SIG-M5 (cell line): ENCODE measurements around the gene GABRP.
"Not testable (repeated sequence)": the region's sequence is repeated elsewhere in the genome, so short reads cannot be mapped to it uniquely, and the experiment has no call there.

Experiments
- DNase-seq: peaks from one replicate; lab custom pipeline; 2025; lab: John Stamatoyannopoulos, UW

GABRP gene

DNA sequence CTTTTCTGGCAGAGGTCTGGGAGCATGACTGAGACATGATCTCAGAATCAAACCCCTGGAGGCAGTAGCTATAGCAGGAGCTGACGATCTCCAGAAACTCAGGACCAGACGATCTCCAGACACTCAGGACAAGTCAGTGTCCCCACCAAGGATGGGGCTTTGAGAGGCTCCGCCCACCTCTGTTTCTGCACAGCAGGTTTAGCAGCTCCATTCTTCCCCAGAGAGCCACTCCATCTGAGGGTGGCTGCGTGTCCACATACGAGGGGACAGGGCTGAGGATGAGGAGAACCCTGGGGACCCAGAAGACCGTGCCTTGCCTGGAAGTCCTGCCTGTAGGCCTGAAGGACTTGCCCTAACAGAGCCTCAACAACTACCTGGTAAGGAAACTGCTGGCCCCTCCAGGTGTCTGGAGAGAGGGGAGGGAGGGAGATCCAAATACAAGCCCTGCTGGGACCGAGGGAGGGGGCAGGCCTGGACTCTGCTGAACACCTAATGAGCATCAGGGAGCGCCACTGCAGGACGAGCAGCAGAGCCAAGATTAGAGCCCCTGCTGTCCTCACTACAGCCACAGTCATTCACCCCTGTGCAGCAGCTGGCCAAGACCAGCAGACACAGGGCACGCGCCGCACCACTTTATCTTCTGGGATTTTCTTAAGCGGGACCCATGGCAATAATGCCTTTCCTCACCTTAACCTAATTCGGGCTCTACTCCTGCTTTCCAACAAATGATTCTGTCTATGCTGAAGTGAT is at the start of gene GABRP:
Gene GABRP (plus strand): TSS at position 228 of the 750 bp plus-strand sequence. CDS start 4,891 bp downstream, outside the sequence.
- no peak for DNase-seq

GRCh38 chr5:170736966-170737365 is 46.6 kb upstream of the GABRP start:
- DNase-seq: no peak

DNA sequence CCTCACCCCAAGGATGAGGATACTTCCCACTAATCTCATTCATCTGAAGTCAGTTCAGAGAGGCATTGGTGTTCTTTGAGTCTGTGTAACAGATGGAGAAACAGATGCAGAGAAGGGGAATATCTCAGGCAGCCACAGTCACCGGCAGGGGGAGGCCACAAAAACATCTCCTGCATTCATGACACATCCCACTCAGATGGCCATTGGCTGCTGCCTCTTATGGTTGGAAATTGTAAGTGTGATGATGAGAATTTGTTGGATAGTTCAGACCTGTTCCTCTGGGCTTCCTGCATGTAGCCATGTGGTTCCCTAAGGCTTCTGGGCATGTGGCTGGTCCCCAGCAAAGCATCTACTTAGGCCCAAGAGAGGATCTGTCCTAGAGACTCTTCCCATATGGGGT is 45.9 kb upstream of the GABRP start:
- DNase-seq: no peak

DNA sequence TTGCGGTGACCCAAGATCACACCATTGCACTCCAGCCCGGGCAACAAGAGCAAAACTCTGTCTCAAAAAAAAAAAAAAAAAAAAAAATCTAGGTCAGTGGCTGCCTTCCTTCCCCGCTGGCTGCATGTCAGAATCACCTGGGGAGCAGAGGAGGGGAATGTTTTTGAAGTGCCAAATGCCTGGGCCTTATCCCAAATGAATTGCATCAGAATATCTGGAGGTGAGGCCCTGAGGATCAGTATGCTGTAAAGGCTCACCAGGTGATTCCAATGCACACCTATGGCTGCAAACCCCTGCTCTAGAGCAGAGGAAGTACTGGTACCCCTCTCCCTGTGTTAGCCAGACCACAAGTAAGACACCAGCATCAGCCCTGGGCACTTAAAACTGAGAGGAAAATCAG is 44.7 kb upstream of the GABRP start:
- DNase-seq: no peak

DNA sequence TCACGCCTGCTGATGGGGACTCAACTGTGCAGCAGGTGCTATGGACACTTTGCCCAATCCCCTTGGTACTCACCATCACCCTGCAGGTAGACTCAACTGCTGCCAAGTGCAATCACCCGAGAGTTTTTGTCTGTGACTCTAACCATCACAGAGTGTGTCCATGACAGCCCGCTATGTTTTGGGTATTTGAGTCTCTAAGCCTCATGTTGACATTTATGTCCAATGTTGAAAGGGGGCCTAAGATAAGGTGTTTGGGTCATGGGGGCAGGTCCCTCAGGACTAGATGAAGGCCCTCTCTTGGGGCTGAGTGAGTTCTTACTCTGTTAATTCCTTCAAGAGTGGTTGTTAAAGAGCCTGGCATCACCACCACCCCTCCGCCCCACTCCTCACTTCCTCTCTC is 44.1 kb upstream of the GABRP start:
- DNase-seq: no peak

DNA sequence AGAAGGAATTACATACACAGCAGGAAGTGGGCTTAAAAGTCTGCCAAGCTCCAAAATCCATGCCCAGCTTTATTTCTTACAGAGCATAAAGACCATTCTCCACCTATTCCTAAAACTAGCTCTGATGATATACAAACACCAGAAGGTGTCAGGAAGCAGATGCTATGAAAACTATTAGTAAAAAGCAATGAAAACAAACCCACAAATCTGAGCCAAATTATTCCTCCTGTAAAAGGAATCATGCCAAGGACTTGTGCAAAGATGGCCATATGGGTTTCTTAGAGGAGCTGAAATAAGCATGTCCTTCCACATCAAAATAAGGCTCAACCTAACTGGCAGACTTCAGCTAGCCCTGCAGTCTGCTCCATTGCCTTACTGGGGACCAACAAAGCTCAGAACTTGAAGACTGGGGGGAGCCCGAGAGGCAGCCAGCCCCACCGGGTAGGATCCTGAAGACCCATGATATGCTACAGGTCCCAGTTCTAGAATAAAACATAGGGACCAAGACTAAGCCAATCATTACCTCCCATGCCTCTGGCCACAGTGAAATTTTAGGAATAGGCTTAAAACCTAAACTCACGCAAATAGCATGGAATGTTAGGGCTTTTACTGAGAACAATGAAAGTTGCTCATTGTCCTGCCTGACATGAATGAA is 42.8 kb upstream of the GABRP start:
- DNase-seq: no peak

GRCh38 chr5:170741801-170742200 is 41.7 kb upstream of the GABRP start:
- DNase-seq: no peak

GRCh38 chr5:170743876-170744212 is 39.7 kb upstream of the GABRP start:
- DNase-seq: no peak

- DNase-seq: no peak
Observed at GRCh38 chr5:170745481-170746071, 37.9 kb upstream of the GABRP start.

DNA sequence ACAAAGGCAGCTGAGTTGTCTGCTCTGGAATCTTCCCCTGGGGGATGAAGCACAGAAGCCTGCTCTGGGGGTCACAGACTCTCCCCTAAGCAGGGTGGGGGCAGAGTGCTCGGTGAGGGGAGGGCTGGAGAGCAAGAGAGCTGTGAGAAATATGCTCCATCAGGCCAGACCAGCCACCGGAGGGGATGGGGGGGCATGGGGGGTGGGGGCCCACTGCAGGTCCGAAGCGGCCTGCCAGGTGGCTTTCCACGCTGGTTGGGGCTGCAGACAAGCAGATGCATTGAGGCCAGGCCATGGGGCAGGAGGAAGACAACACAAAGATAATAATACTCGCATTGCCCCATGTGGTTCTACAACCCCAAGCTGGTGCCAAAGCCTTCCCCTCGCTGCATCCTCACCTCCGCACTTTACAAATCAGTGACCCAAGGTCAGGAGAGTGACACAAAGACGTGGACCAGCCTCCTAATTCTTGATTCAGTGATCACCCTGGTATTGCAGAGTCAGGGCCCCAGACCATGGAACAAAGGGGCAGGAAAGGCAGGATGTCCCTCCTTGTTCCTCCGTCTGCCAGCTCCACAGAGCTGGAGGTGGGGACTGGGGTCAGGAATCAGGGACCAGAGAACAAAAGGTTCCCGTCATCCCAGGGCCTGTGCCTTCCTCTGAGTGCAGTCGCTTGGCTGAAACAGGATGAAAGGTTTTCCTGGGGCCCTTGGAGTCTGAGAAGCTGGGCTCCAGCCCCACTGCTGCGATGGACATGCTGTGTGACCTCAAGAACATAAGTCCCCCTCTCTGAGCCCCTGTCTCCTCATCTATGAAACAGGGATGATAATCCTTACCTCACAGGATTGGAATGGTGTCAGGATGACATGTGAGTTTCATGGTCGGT is 37.2 kb upstream of the GABRP start:
- no peak for DNase-seq

DNA sequence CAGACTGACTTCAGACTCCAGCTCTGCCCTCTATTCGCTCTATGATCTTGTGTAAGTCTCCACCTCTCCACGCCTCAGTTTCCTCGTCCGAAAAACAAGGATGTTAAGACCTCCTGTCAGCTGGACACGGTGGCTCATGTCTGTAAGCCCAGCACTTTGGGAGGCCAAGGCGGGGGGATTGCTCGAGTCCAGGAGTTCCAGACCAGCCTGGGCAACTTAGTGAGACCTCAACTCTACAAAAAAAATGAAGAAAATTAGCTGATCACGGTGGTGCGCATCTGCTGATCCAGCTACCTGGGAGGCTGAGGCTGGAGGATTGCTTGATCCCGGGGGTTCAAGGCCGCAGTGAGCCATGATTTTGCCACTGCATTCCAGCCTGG is 36.6 kb upstream of the GABRP start:
- DNase-seq: no peak

GRCh38 chr5:170747357-170747756 is 36.2 kb upstream of the GABRP start:
- no peak for DNase-seq

DNA sequence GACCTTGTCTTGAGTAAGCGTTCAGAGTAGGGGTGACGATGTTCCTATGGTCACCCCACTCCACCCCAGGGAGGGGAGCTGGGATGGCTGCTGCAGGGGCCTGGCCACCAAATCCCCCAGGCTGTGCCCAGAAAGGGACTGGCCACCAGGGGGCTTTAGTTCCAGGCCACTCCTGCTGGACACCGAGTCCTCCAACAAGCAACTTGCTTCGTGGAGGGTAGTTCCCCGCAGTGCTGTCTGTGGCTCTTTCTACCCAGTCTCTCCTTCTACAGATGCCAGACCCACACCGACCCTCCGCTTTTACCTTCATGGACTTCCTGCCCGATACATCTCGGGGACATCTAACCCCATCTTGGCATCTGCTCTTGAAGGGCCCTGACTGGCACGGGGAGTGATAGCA is 35.7 kb upstream of the GABRP start:
- DNase-seq: no peak

GRCh38 chr5:170748951-170749471 is 34.5 kb upstream of the GABRP start:
- no peak for DNase-seq

DNA sequence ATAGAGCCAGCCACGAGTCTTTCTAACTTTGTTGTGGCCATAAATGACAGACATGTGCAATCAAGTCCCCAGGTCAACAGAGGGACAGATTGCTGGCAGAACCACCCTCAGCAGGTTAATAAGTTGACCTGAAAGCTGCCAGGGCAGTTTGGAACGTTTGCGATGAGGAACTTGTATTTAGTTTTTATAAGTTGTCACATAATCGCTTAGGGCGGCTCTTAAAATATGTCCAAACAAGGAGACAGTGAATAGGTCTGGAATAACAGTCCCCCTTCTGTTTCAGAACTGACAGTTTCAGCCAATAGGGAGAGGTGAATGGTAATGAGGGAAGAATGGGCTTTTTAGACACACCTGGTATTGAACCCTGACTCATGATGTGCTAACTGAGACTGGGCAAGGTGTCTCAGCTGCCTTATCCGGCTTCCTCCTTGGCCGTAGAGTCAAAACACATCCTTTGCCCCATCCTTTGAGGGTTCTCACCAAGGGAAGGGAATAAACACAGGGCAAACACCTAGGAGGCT is 33.6 kb upstream of the GABRP start:
- DNase-seq: no peak

GRCh38 chr5:170750791-170751190 is 32.7 kb upstream of the GABRP start:
- DNase-seq: no peak

DNA sequence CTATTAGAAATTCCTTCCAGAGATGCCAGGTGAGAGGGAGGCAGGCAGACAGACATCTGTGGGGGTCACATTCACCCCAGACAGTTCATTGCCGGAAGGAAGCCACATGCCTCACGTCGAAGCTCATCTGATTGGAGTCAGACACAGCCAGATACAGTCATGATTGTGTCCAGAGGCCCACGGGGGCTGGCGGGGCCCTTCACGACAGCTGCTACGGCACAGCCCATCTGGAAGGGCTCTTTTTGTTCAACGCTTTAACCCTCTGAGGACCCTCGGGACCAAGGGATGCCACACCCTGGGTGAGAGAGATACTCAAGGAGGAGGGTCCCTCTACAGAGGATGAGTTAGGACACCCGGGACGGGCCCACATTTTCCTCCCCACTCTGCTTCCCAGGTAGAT is 31.9 kb upstream of the GABRP start:
- DNase-seq: no peak

DNA sequence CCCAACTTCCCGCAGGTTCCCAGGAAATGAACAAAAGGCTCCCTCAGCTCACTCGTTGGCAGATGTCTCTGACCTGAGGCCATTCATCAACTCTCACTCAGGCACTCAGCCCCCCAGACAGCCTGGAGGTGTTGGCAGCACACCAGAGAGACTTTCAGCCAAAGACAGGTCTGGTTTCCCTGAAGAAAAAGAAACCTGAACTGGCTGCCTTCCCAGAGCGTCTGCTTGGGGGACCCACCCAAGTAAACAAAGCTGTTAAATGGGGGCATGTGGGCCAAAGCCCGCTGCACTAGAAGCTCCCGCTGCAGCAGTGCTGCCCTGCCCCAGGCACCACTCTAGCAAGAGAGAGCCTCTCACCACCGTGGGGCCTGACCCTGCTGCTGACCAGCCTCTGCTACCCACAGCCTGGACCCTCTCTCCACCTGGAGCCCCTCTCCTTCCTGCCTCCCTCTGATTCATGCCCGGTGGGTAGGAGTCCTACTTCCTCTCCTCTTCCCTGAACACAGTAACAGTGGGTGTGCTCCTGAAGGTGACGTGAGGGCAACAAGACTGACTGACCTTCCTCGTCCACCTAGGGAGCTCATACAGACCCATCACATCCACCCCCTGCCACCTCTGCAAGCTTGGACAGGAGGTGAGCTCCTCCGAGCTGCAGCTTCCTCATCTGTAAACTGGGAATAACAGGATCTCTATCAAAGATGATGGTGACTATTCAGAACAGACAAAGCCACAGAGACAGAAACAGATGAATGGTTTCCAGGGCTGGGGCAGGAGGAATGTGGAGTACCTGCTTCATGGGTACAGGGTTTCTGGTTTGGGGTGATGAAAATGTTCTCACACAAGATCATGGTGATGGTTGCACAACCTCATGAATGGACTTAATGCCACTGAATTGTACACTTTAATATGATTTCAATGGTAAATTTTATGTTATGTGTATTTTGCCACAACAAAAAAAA is 31.0 kb upstream of the GABRP start:
- DNase-seq: no peak

- no peak for DNase-seq
Observed at GRCh38 chr5:170753311-170753710, 30.2 kb upstream of the GABRP start.

DNA sequence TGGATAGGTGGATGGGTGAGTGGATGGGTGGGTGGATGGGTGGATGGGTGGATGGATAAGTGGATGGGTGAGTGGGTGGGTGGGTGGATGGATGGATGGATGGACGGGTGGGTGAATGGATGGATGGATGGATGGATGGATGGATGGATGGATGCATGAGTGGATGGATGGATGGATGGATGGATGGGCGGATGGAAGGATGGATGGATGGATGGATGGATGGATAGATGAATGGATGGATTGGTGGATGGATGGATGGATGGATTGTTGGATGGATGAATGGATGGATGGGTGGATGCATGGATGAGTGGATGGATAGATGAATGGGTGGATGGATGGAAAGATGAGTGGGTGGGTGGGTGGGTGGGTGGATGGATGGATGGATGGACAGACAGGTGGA is 29.0 kb upstream of the GABRP start:
- DNase-seq: not testable (repeated sequence)
